IPS-15b (cell line): Measurements from ENCODE around the gene ZSCAN5A.
"Not testable (repeated sequence)": the region's sequence is repeated elsewhere in the genome, so short reads cannot be mapped to it uniquely, and the experiment has no call there.

Experiments used
- H3K27me3 ChIP-seq: one replicate; pipeline ENCODE4 v1.6.1; 2013; ENCODE audit warnings: low read length; ENCODE audit not compliant: control insufficient read depth, insufficient read depth
- H3K36me3 ChIP-seq: one replicate; pipeline ENCODE4 v1.6.1; 2013; ENCODE audit warnings: low read length; ENCODE audit not compliant: control insufficient read depth, insufficient read depth
- H3K4me1 ChIP-seq: one replicate; pipeline ENCODE4 v1.6.1; 2013; ENCODE audit warnings: mild to moderate bottlenecking, low read length; ENCODE audit not compliant: control insufficient read depth, insufficient read depth
- H3K4me3 ChIP-seq: one replicate; pipeline ENCODE4 v1.5.1; 2013; ENCODE audit warnings: low read depth, low read length
- H3K9ac ChIP-seq: one replicate; pipeline ENCODE4 v1.6.1; 2013; ENCODE audit warnings: low read depth, mild to moderate bottlenecking, low read length
- H3K9me3 ChIP-seq: one replicate; pipeline ENCODE4 v1.6.1; 2013; ENCODE audit warnings: mild to moderate bottlenecking, low read length; ENCODE audit not compliant: control insufficient read depth, insufficient read depth

Gene ZSCAN5A

DNA sequence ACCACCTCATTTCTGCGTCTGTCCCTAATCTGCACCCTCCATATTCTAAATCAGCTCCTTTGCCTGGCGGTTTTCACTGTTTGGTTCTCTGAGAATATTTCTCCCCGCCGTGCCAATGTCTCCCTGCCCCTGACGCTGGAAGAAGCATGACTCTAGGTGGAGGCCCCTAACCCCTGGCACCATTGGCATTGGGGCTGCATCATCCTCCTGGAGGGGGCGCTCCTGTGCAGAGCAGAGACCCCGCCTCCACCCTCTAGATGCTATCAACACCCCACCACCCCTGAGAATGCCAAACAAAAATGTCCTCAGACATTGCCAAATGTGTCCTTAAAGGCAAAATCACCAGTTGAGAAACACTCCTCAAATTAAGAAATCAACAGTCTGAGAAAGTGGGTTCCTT, 123.5 kb downstream of the ZSCAN5A start:
- Histone ChIP-seq H3K9ac (no peak overlapping the region), H3K4me3 (no peak overlapping the region), H3K9me3 (no peaks in the 10 kb centered on the region), H3K27me3 (no peaks in the 10 kb centered on the region), H3K36me3 (no peaks in the 10 kb centered on the region), H3K4me1 (no peaks in the 10 kb centered on the region)

DNA sequence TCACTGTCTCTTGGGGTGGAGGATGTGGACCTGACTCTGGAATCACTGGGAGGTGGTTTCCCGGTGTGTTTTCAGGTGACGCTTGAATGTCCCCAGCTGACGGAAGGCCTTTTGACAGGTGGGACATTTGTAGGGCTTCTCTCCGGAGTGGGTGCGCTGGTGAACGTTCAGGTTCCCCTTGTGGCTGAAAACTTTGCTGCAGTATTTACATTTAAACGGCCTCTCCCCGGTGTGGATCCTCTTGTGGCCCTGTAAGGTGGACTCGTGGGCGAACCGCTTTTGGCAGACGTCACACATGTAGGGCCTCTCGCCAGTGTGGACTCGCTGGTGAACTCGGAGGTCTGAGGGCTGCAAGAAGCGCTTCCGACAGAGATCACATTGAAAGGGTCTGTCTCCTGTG, 124.9 kb downstream of the ZSCAN5A start:
- no peaks in the 10 kb centered on the region for H3K27me3 ChIP-seq
- no peak overlapping the region for H3K4me3 ChIP-seq
- no peaks in the 10 kb centered on the region for H3K9me3 ChIP-seq
- H3K36me3 ChIP-seq: no peaks in the 10 kb centered on the region
- H3K9ac ChIP-seq: no peak overlapping the region
- H3K4me1 ChIP-seq: no peaks in the 10 kb centered on the region

DNA sequence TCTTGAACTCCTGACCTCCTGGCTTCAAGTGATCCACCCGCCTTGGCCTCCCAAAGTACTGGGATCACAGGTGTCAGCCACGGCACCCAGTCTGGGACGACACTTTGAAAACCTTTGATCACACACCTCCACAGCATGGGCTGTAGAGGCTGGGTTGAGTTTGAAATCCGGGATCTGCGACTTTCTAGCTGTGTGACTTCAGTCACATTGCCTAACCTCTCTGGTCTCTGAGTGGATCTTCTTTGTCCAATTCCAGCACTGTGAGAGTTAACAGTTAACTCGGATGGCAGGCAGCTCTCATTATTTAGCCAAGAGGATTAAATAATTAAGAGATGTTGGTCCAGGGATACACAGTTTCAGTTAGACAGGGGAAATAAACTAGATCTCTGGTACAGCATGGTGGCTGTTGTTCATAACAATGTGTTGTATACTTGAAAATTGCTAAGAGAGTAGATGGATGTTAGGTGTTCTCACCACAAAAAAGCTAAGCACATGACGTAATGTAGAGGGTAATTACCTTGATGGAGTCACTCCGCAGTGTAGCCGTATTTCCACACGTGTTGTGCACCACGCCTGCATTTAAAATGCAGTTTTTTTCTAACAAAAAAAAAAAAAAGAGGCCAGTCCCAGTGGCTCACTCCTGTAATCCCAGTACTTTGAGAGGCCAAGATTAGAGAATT, 136.9 kb downstream of the ZSCAN5A start:
- no peaks in the 10 kb centered on the region for H3K36me3 ChIP-seq
- H3K4me1 ChIP-seq: no peaks in the 10 kb centered on the region
- no peak overlapping the region for H3K9ac ChIP-seq
- no peak overlapping the region for H3K4me3 ChIP-seq
- no peaks in the 10 kb centered on the region for H3K9me3 ChIP-seq
- H3K27me3 ChIP-seq: no peaks in the 10 kb centered on the region

DNA sequence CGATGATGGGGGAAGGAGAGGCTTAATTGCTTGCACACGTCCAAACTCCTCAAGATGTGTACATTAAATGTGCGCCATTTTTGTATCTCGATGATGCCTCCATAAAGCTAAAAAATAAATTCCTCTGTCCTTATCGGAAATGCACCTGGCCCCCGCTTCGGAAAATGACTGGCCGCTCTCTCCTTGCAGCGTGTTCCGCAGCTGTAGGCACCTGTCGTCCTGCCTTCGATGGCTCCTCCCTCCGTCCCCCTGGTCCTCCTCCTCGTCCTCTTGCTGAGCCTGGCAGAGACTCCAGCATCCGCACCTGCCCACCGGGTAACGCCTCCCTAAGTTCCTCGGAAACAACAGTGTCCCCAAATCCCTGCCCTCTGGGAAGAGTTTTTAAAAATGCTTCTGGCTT, 137.8 kb downstream of the ZSCAN5A start:
- Histone ChIP-seq H3K9ac (no peak overlapping the region), H3K9me3 (no peaks in the 10 kb centered on the region), H3K27me3 (no peaks in the 10 kb centered on the region), H3K4me1 (no peaks in the 10 kb centered on the region), H3K36me3 (no peaks in the 10 kb centered on the region), H3K4me3 (no peak overlapping the region)

DNA sequence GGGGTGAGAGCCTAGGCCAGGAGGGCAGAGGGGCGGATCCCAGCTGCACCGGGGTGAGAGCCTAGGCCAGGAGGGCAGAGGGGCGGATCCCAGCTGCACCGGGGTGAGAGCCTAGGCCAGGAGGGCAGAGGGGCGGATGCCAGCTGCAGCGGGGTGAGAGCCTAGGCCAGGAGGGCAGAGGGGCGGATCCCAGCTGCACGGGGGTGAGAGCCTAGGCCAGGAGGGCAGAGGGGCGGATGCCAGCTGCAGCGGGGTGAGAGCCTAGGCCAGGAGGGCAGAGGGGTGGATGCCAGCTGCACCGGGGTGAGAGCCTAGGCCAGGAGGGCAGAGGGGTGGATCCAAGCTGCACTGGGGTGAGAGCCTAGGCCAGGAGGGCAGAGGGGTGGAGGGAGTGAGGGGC, 138.3 kb downstream of the ZSCAN5A start:
- H3K9ac ChIP-seq, H3K27me3 ChIP-seq, H3K4me1 ChIP-seq, H3K36me3 ChIP-seq, H3K9me3 ChIP-seq, H3K4me3 ChIP-seq: not testable (repeated sequence)

DNA sequence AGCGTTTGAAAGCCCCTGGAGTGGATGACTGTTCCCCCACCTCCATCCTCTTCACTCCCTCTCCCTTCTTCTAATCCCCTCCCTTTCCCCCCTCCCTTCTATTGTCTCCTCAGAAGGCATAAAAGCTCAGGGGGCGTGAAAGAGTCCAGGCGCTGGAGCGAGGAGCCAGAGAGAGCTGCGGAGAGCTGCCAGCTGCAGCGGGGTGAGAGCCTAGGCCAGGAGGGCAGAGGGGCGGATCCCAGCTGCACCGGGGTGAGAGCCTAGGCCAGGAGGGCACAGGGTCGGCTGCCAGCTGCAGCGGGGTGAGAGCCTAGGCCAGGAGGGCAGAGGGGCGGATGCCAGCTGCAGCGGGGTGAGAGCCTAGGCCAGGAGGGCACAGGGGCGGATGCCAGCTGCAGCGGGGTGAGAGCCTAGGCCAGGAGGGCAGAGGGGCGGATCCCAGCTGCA, 138.8 kb downstream of the ZSCAN5A start, which contains the start of gene GALP:
TSS of gene GALP (plus strand) at position 148 of the 447 bp plus-strand sequence. CDS start 1,101 bp downstream, outside the sequence.
- not testable (repeated sequence) for H3K9me3 ChIP-seq, H3K4me3 ChIP-seq, H3K27me3 ChIP-seq, H3K36me3 ChIP-seq, H3K9ac ChIP-seq, H3K4me1 ChIP-seq

DNA sequence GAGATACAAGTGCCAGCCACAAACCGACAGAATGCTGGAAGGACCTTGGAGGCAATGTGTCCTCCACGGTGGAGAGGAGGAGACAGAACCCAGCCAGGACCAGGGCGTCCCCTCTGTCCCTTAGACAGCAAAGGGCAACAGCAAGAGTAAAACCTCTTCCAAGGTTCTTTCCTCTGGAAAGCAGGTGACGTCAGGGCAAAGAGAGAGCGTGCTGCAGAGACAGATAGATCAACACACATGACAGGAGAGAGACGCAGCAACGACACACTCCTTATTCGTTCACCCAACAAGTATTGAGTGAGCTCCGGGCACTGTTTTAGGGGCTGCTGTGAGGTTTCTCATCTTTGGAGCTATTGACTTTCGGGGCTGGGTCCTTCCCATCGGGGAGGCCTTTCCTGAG, 140.1 kb downstream of the ZSCAN5A start:
- no peak overlapping the region for H3K9ac ChIP-seq
- H3K9me3 ChIP-seq: no peaks in the 10 kb centered on the region
- no peaks in the 10 kb centered on the region for H3K4me1 ChIP-seq
- H3K4me3 ChIP-seq: no peak overlapping the region
- H3K36me3 ChIP-seq: no peaks in the 10 kb centered on the region
- H3K27me3 ChIP-seq: no peaks in the 10 kb centered on the region

DNA sequence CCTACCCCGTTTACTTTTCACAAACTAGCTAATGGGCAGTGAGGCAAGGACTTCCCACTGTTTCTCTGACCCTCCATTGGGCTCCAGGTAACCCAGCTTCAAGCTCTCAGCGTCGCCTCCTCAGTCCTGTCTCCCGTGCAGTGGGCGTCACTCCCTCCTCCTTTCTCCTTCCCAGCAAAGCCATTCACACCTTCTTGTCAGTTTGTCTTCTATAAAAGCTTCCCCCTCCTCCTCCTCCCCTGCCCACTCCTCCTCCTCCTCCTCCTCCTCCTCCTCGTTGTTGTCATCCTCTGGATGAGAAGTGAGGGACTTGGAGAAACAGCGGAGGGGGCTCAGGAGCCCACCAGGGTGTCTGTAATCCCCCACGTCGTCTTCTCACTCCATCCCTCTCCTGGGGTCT, 140.6 kb downstream of the ZSCAN5A start:
- no peak overlapping the region for H3K9ac ChIP-seq

More for the DNA sequence above, 140.6 kb downstream of the ZSCAN5A start:
- Histone ChIP-seq H3K9me3 (no peaks in the 10 kb centered on the region), H3K36me3 (no peaks in the 10 kb centered on the region), H3K4me1 (no peaks in the 10 kb centered on the region), H3K27me3 (no peaks in the 10 kb centered on the region), H3K4me3 (no peak overlapping the region)
